HG02852 (cell line): ENCODE measurements around the gene CENPU.

ENCODE experiments used
- ATAC-seq: cut with Tn5 transposase; IDR thresholded peaks from one replicate; pipeline ENCODE4 v1.9.1; 2021; ENCODE audit warnings: mild to moderate bottlenecking, moderate library complexity; ENCODE audit not compliant: unreplicated experiment

CENPU gene

GRCh38 chr4:184713887-184714286 is 20.0 kb downstream of the CENPU start:
- no peak for ATAC-seq

GRCh38 chr4:184712322-184712721 is 21.6 kb downstream of the CENPU start:
- ATAC-seq = no peak

DNA sequence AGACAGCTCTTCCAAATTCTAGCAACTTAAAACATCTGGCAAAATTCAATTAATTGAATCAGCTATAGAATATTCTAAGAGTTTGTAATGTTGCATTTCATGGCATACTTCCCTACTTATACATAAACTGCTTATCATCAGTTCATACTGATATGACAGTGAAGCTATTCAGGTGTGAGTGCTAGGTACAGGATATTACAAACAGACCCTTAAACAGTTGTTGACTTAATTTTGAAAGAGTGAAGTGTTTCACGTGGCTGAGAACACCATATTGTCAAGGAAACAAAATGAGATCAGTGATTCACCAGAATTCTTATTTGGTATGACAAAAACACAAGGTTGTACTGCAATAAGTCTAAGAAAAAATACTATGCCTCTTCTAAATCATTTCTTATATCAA is 27.4 kb downstream of the CENPU start:
- ATAC-seq = no peak

GRCh38 chr4:184705692-184706091 is 28.2 kb downstream of the CENPU start:
- no peak for ATAC-seq

DNA sequence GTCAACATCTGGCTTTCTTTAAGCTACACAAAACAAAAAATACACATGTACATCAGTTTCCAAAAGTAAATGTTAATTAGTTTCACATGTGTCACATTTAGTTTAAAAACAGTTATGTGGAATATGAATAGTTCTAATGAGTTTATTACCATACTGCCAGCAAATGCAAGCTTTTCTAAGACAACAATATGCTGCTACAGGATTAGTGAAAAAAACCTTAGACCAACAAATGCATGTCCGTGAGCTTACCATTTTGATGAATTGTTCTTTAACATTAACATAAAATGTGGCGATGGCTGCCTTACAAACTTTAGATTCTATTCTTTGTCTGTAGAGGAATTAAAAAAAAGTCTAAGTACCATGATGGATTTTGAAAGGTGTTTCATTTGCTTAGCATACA is 31.8 kb downstream of the CENPU start:
- ATAC-seq = no peak

- ATAC-seq = no peak
Measured at GRCh38 chr4:184699941-184700340, 34.0 kb downstream of the CENPU start.

GRCh38 chr4:184697956-184698355 is 35.9 kb downstream of the CENPU start:
- ATAC-seq = no peak

DNA sequence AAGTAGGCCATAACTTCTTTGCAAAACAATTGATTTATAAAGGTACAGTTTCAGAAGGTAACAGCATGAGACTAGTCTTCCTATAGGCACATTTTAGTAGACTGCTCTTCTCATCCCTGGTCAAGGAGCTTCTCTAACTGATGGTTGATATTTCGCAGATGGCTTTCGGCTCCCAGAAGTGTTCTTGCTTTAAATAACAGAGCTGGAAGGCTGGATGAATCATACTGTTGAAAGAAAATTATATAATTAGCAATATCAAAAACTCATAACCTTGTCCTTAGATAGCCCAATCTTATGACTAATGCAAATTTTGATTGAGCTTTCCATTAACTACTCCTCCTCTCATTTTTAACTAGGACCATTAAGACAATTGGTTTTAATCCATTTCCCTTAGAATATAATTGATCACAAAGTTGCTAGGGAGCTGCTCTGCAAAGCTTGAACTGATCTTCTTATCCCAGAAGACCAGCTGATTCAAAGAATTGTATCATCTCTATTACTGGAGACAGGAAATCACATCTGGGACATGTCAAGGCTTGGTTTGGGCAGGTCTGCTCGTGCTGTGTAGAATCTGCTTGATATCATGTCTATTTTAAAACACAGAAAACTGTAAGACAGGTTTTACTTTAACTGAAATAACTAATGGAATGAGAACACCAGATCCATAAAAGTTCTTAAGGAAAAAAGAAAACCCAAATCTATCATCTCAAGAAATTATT is 38.6 kb downstream of the CENPU start:
- no peak for ATAC-seq

GRCh38 chr4:184694412-184694956 is 39.4 kb downstream of the CENPU start:
- no peak for ATAC-seq

DNA sequence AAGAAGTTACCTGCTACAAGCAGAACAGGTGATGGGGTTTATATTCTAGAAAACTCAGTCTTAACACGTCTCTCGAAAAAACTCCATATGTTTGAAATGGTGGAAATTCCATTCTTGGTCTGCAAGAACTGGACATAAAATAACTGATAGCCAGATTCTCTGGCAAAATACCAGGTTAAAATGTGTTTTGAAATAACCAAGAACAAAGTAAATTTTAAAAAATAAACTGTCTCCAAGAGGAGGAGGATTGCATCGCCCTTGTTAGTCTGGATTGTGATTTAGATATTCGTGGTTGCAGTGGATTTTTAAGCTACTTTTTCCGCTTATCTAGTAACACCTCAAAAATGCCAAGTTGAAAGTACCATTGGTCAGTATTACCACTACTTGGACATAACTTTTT is 40.8 kb downstream of the CENPU start:
- no peak for ATAC-seq

- no peak for ATAC-seq
Measured at GRCh38 chr4:184689681-184690080, 44.2 kb downstream of the CENPU start.

- ATAC-seq = no peak
Measured at GRCh38 chr4:184688447-184688846, 45.4 kb downstream of the CENPU start.

DNA sequence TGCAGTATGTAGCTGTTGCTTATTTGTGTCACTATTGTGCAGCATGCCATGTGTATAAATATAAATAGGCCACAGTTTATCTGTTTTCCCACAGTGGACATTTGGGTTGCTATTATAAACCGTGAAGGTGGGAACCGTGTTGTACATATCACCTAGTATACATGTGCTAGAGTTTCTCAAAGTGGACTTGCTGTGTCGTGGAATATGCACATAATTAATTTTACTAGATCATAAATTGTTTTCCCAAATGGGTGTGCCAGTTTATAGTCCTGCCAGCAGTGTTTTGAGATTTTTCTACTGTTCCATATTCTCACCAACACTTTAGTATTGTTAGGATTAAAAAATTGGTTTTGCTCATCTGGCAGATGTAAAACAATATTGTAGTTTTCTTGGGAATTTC is 45.9 kb downstream of the CENPU start:
- no peak for ATAC-seq

DNA sequence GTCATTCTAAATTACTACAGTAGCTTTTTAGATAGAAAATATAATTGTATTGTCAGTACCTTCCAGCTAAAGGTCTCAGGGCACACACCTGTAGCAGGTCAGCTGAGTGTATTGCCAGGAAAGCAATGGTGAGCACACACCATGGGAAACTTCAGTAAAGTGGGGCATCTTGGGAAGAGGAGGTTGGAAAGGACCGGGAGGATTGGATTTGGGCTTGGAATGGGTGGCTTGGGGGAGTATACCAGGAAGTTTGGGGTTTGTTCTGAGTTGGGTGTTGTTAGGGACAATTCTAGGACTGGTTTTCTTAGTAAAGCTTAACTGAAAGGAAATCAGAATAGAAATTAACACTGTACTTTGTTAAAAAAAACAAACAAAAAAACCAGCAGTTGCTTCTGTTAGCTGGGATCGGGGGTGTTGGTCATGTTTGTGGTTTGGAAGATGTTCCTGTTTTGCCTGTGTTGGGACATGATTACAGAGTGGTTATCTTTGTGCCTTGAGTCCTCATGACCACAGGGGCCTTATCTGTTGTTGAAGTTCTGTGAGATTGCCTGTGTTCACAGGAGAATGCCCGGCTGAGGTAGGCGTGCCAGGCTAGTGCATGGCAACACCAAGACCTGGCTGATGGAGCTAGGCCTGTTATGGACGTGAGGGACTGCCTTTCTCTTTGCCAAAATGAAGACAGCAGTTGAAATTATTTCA is 49.3 kb downstream of the CENPU start:
- ATAC-seq = no peak

DNA sequence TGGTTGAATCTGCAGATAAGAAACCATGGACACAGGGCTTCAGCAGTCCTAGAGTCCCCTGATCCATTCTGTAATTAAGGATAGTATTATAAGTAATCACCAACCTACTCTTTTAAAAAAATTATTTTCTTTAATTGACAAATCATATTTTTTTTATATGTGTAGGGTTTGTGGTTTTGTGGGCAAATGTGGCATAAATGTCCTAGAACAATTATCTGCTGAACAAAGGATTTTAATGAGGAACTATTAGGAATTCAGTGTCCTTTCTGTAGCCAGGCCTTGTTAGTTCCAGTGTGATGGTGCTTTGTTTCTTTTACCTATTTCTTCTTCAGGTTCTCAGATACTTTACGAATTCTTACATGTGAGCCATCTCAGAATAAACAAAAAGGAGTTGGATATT is 52.0 kb downstream of the CENPU start:
- no peak for ATAC-seq

DNA sequence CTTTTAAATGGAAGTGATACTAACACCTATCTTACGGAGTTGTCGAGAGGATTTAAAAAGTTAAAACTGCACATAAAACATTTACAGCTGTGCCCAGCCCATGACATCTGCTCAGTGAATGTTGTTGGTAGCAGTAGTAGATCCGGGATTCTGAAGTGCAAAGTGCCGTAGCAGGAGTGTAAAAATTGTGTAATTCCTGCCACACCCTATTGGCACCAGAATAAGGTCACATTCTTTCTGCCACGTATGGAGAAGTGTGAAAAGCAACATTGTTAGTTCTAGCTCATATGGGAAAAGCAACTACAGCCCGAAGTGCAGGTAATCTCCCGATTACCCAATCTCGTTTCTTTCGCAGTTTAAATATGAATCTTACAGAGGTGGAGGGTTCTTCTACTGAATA is 53.2 kb downstream of the CENPU start:
- ATAC-seq = no peak

GRCh38 chr4:184675821-184676492 is 57.9 kb downstream of the CENPU start:
- no peak for ATAC-seq

DNA sequence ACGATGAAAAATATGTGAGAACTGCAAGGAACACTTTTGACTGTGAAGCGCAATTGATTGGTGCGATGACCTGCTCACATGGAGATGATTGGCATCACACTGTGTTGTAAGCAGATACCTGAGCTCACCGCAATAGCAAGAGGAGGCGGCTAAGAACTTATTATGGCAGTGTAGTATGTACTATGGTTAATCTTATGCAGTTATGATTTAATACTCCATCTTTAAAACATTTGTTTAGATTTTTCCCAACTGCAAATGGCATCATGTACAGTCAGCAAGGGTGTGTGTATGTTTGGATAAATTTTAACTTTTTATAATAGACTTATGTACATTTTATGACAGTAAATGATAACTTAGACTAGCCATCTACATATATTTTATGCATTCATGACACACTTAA is 58.9 kb downstream of the CENPU start:
- ATAC-seq = no peak

DNA sequence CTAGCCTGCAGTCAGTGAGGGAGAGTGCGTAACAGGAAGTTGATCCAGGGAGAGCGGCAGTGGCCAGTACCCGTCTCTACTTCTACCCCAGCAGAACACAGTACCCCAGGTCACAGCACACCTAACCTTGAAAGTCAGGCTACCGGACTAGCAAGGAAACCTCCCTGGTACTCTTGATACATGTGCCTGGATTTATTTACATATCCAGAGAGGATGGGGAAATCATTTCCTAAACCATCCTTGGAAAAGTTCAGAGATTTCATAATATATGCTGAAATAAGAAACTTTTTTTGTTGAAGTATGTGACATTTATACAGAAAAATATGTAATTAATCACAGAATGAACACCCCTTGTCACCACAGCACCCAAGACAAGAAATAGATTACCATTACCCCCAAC is 59.9 kb downstream of the CENPU start:
- no peak for ATAC-seq

DNA sequence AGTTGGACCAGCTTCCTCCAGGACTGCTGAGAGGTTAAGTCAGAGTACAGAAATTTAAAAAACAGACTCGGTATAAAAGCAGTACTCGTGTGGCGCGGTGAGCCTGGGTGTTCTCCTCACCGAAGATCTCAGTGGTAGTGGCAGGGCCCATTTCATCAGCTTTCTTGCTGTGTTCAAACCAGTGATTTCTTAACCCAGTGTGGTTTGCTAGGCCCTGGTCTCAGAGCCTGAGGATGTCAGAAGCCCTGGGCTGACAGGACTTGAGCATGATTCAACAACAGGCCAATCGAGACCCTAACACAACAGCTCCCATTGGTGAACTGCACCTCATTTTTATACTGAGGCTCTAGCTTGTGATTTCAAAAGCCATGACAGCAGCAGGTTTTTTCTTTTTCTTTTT is 61.2 kb downstream of the CENPU start:
- no peak for ATAC-seq

DNA sequence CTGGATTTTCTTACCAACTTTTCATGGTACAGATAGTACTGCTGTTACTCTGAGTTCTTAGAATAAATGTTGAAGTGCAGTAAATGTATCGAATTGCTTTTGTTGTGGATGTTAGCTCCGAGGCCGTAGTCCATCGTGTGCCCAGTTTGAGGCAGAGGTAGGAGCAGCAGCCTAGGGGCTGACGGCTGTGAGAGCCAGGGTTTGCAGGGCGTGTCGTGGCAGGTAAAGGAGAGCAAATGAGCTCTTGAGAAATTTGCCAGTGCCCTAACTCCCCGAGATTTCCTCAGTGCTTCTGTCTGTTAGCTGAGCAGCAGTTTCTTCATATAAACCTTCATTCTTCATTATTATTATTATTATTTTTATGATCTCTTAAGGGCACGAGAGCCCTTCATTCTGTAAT is 62.8 kb downstream of the CENPU start:
- no peak for ATAC-seq

DNA sequence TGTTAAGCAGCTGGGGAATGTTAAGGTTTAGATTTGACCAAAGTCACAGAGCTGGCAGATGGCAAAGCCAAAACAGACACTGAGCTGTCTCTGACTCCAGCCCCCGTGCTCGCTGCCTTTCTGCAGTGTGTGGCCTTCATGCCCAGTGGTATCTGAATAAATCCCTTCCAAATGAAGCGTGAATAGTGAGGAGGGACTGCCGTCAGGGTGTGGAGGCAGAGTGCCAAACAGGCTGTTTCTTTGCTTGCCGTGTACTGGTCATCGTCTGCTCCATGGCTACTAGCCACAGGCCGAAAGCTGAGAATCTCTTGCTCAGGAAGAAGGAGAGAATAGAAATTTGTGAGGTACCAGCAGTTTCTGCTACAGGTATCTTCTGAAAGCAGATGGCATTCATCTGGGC is 64.6 kb downstream of the CENPU start:
- no peak for ATAC-seq
